HepG2 (cell line): Measurements from ENCODE around the gene KRT38. TPM values are rescaled to one million over a fixed set of nuclear protein-coding genes. Genes with fewer than 3 reads are reported as not detected.

Experiments
- CHD4 ChIP-seq: fragments of 200-600 bp; sonication (generic); IDR thresholded peaks from 2 replicates; pipeline ENCODE4 v1.7.0; 2017; ENCODE audit warnings: mild to moderate bottlenecking, low read length, borderline replicate concordance
- FOXK2 ChIP-seq: fragments of 450-650 bp; IDR thresholded peaks from 2 replicates; pipeline ENCODE4 v1.6.1; 2016
- HMGXB4 ChIP-seq, 2 experiments: sonication (generic) in 1 of 2; formaldehyde crosslinking in 1 of 2; IDR thresholded peaks; 2 replicates each; pipeline versions ENCODE4 v1.4.0 to v1.6.1; 2018 to 2020; ENCODE audit warnings: missing genetic modification reagents in 2 of 2, borderline replicate concordance in 1 of 2, low read depth in 1 of 2, mild to moderate bottlenecking in 1 of 2, missing biosample characterization in 1 of 2
- MED8 ChIP-seq: sonication (generic); formaldehyde crosslinking; IDR thresholded peaks from 2 replicates; pipeline ENCODE4 v1.8.1; 2023; ENCODE audit warnings: mild to moderate bottlenecking, missing genetic modification reagents; ENCODE audit not compliant: insufficient replicate concordance
- NKX3-1 ChIP-seq: sonication (generic); formaldehyde crosslinking; IDR thresholded peaks from 2 replicates; pipeline ENCODE4 v1.5.0; 2020; ENCODE audit warnings: missing genetic modification reagents
- RXRB ChIP-seq: IDR thresholded peaks from 2 replicates; pipeline ENCODE4 v1.6.1; 2016; ENCODE audit warnings: borderline replicate concordance, missing genetic modification reagents, missing compliant biosample characterization
- SIN3A ChIP-seq: IDR thresholded peaks from 2 replicates; pipeline ENCODE4 v1.6.1; 2011; ENCODE audit warnings: low read depth, mild to moderate bottlenecking, control low read depth, low read length, borderline replicate concordance
- SP140L ChIP-seq: sonication (generic); formaldehyde crosslinking; IDR thresholded peaks from 2 replicates; pipeline ENCODE4 v1.4.0; 2020; ENCODE audit warnings: missing genetic modification reagents, borderline replicate concordance
- U2AF2 ChIP-seq: fragments of 200-400 bp; formaldehyde crosslinking; IDR thresholded peaks from 2 replicates; pipeline ENCODE4 v1.6.1; 2017; ENCODE audit warnings: low read depth, mild to moderate bottlenecking, low read length
- ZNF276 ChIP-seq: sonication (generic); formaldehyde crosslinking; IDR thresholded peaks from 2 replicates; pipeline ENCODE4 v1.4.0; 2020; ENCODE audit warnings: mild to moderate bottlenecking, low read depth, missing genetic modification reagents
- ZNF790 ChIP-seq: sonication (generic); formaldehyde crosslinking; IDR thresholded peaks from 2 replicates; pipeline ENCODE4 v1.8.0; 2022; ENCODE audit warnings: missing genetic modification reagents, mild to moderate bottlenecking, borderline replicate concordance
- polyA plus RNA-seq, 8 experiments: library from polyadenylated mRNA; depleted of rRNA in 3 of 8; stranded (reverse) in 7 of 8; unstranded in 1 of 8; fragments of >200 nt; fragmentation: Illumina TruSeq in 4 of 8; extraction: Trizol in 4 of 8; gene quantifications; 2 replicates each; pipeline versions ENCODE4 v1.2.1 to v1.2.3, GENCODE V29; 2011 to 2016; ENCODE audit warnings: low read depth in 4 of 8, missing spikeins in 1 of 8, mixed read lengths in 1 of 8; ENCODE audit not compliant: insufficient read depth in 1 of 8
- total RNA-seq, 5 experiments: library from RNA; depleted of rRNA; stranded (reverse); fragments of >200 nt; fragmentation: Illumina TruSeq; extraction: Trizol; gene quantifications; 2 replicates each; pipeline ENCODE4 v1.2.3, GENCODE V29; 2016; ENCODE audit warnings: low read depth in 1 of 5

The KRT38 gene
- total and polyA plus RNA-seq, 2 of the 13 experiments (the other 11 are each of a cell fraction or from before 2014, with no cell fraction given), result not detected

- TF ChIP-seq ZNF276 (CRISPR knock-in tag), result no peak
- no peak for TF ChIP-seq RXRB
- TF ChIP-seq HMGXB4 (CRISPR knock-in tag; IDR thresholded peaks at IDR 0.05; ENCODE audit: borderline replicate concordance in 1 of 2, low read depth in 1 of 2), result no peak
- no peak for TF ChIP-seq ZNF790 (CRISPR knock-in tag)
- no peak for TF ChIP-seq SIN3A
- no peak for TF ChIP-seq FOXK2
- TF ChIP-seq U2AF2, result no peak
- TF ChIP-seq CHD4, result no peak
- no peak for TF ChIP-seq MED8 (CRISPR knock-in tag)
- TF ChIP-seq SP140L (CRISPR knock-in tag), result no peak
- no peak for TF ChIP-seq NKX3-1 (CRISPR knock-in tag)
Observed at GRCh38 chr17:41434415-41434814, 6.4 kb downstream of the KRT38 start (continued).
